ENCODE measurements around the gene PLEKHA4.

Gene PLEKHA4

GRCh38 chr19:48819366-48819816 is 49.0 kb downstream of the PLEKHA4 start:
- DNase-seq (ENCODE audit: low spot score), result peak; percentile 91
- H3K27ac ChIP-seq, result peak overlapping the region; percentile 50 to 82
- H3K4me3 ChIP-seq, result no peak overlapping the region

GRCh38 chr19:48818234-48818820 is 50.1 kb downstream of the PLEKHA4 start:
- TF ChIP-seq CTCF (IDR thresholded peaks at IDR 0.05), result no peak
- Histone ChIP-seq H3K27ac (peak overlapping the region in 1 of 2 donors; percentile 82), H3K4me3 (no peak overlapping the region)
- DNase-seq (ENCODE audit: low spot score), result no peak

More at GRCh38 chr19:48819366-48819816, 49.0 kb downstream of the PLEKHA4 start:
- TF ChIP-seq CTCF (IDR thresholded peaks at IDR 0.05), result no peak

GRCh38 chr19:48817585-48818124 is 50.8 kb downstream of the PLEKHA4 start:
- TF ChIP-seq CTCF (IDR thresholded peaks at IDR 0.05), result no peak
- Histone ChIP-seq H3K4me3 (no peak overlapping the region), H3K27ac (no peak overlapping the region)
- DNase-seq (ENCODE audit: low spot score), result no peak

GRCh38 chr19:48815870-48816501 is 52.4 kb downstream of the PLEKHA4 start:
- Histone ChIP-seq H3K4me3 (no peak overlapping the region), H3K27ac (no peak overlapping the region)
- no peak for TF ChIP-seq CTCF (IDR thresholded peaks at IDR 0.05)
- DNase-seq (ENCODE audit: low spot score), result no peak

- DNase-seq (ENCODE audit: low spot score), result no peak
- H3K27ac ChIP-seq, result no peak overlapping the region
- TF ChIP-seq CTCF (IDR thresholded peaks at IDR 0.05), result no peak
- no peak overlapping the region for H3K4me3 ChIP-seq
These were observed 53.5 kb downstream of the PLEKHA4 start for GRCh38 chr19:48814895-48815294.

- no peak for TF ChIP-seq CTCF (IDR thresholded peaks at IDR 0.05)
- DNase-seq (ENCODE audit: low spot score), result no peak
- Histone ChIP-seq H3K4me3 (no peak overlapping the region), H3K27ac (peak overlapping the region; percentile 27 to 93)
These were observed 55.1 kb downstream of the PLEKHA4 start for GRCh38 chr19:48813123-48813913.
